ENCODE results near the gene RPN1.

Gene RPN1

DNA sequence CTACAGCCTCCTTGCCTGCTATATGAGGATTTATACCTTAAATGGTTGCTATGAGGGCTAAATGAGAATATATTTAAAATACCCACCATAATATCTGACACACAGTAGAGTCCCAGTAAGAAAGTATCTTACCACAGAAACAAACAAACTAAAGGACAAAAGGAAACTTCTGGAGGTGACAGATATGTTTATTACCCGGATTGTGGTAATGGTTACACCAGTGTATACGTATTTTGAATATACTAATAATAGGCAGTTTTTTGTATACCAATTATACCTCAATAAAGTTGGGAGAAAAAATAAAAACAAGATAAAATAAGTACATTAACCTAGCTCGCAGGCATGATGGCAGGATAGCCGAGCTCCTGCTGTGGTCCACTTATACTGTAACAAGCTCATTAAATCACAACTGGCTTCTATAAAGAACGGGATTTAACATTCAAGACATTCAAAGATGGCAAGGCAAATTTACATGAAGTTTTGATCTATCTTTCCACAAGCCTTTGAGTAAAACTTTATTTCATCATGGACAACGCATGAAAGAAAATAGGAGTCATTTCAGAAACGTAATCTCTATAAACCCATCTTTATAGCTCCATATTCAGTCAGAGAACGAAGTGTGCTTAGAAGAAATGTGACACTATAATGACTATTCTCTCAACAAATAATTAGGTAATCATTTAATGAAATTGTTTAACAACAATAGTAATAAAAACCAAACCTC is 1.5 kb downstream of the RPN1 start:
- DNase-seq (ENCODE audit: low read depth) = no peak

DNA sequence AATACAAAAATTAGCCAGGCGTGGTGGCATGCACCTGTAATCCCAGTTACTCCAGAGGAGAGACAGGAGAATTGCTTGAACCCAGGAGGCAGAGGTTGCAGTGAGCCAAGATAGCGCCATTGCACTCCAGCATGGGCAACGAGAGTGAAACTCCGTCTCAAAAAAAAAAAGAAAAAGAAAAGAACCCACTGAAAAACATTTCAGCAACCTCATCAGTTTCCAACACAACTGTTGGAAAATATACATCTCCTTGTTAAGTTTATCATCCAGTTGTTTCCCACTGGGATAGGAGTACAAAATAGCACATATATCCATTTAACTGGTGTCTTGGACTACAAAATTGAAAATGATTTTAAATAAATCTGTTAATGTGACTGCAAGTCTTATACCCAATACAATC is 2.2 kb downstream of the RPN1 start:
- no peak for DNase-seq (ENCODE audit: low read depth)

DNA sequence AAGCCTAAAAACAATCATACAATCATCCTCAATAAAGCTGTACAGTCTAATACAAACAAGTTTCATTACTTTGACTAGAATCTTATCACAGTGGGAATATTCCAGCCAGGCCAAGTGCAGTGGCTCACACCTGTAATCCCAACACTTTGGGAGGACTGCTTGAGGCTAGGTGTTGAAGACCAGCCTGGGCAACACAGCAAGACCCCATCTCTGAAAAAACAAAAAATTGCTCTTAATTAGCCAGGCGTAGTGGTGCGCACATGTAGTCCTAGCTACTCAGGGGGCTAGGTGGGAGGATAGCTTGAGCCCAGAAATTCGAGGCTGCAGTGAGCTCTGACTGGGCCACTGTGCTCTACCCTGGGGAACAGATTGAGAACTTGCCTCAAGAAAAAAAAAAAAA is 3.3 kb downstream of the RPN1 start:
- no peak for DNase-seq (ENCODE audit: low read depth)

DNA sequence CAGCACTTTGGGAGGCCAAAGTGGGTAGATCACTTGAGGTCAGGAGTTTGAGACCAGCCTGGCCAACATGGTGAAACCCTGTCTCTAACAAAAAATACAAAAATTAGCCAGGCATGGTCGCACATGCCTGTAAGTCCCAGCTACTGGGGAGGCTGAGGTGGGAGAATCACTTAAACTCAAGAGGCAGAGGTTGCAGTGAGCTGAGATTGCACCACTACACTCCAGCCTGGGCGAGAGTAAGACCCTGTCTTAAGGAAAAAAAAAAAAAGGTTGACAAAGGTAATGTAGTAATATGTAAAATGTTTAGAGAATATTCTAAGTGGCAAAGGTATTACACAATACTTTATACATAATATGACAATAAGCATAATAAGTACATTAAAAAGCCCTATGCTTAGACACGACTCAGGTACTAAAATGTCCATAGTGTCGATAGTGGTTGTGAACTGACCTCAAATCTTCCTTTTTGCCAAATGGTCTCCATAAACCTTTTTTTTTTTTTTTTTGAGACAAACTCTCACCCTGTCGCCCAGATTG is 16.5 kb downstream of the RPN1 start:
- no peak for DNase-seq (ENCODE audit: low read depth)

DNA sequence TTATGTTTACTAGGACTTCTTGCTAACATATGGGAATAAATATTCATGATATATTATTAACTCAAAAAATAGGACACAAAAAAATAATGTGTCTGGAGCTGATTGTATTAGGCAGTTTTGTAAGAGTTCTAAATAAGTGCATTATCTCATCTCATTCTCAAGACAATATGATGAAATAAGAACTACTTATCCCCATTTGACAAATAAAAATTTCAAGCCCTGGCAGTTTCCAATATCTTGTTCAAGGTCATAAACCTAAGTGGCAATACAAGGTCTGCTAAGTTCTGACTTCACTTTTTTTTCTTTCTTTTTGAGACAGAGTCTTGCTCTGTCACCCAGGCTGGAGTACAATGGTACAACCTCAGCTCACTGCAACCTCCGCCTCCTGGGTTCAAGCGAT is 18.3 kb downstream of the RPN1 start:
- no peak for DNase-seq (ENCODE audit: low read depth)

DNA sequence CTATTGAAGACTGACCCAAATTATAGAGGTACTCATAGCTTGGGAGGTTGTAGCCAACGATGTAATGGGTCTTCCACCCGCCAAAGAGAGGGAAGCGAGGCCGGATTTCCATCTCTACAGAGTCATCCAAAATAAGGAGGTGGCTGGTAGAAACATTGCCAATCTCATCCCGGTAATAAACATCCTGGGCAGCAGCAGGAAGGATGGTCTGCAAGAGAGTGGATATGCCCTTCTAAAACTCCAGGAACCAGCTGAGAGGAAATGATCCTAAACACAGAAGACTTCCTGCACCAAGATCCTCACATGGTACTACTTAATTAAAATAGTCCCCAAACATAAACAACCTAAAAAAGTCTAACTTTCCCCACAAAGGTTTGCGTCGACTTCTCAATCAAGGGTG is 20.7 kb downstream of the RPN1 start:
- no peak for DNase-seq (ENCODE audit: low read depth)

DNA sequence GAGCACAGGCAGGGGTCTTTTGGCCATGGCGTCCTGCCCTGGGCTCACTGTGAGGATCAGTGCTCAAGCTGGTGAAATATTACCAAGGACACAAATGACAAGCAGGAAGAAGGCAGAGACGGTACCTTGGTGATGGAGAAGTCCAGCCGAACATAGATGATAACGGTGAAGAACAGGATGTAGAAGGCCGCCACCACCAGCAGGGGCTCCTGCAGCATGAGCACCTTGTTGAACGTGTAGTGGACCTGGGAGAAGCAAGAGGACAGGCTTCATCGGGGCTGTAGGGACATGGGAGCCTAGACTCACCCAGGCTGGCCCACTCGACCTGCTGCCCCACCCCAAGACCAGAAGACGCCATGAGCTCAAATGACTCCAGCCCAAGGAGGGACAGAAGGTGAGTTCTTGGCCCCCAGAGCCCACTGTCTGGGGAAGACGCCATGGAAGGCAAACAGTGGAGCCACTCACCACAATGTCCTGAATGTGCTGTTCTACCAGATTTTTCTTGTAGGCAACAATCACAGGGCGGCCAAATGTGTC is 25.1 kb downstream of the RPN1 start:
- no peak for DNase-seq (ENCODE audit: low read depth)

DNA sequence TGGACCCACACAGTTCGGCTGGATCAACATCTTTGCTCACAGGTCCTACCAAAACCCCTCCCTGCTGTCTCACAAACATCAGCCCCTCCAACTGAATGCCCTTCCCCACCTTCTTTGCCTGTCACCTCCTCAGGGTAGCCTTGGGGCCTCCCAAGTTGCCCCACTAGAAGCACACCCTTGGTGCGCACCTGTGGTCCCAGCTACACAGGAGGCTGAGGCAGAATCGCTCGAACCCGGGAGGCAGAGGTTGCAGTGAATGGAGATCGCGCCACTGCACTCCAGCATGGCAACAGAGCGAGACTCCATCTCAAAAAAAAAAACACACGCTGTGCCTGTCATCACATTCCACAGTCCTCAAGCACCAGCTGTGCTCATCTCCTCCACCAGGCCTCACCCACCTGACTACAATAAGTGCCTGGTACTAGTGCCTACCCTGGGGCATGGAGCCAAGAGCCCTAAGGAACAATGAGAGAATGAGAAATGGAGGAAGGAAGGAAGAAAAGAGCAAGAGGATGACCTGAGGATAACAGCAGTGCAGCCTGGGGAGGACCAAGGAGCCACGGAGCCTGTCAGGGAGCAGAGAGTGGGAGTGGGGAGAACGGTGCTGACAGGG is 26.0 kb downstream of the RPN1 start:
- DNase-seq (ENCODE audit: low read depth) = no peak

DNA sequence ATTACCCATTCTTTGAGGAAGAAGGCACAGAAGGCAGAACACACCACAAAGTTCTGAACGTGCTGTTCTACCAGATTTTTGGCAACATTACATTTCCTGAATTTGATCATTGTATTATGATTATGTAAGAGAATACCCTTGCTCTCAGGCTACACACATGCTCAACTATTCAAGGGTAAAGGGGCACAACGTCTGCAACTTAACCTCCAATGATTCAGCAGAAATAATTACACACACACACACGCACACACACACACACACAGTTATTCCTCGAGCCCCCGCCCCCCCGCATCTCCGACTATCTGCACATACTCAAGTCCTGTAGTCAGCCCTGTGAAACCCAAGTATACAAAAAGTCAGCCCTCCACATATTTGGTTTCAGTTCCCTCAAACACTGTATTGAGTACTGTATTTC is 26.8 kb downstream of the RPN1 start:
- DNase-seq (ENCODE audit: low read depth) = peak; percentile 71

DNA sequence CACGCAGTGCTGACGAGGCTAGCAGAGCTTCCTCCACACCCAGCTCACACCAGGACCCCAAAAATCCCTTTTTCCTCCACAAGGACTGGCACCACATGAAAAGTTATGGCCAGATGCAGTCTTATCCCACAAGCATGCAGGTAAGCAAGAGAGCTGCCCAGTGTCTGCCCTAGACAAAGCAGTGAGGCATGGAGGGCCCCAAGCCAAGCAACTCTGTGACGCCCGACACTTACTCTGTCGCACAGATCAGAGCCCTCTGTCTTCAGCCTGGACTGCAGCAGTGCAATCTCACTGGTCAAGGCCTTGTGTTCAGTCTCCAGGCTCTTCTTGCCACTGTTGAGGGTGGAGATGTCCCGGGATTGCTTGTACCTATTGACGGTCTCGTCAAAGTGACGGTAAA is 28.7 kb downstream of the RPN1 start:
- DNase-seq (ENCODE audit: low read depth) = no peak

DNA sequence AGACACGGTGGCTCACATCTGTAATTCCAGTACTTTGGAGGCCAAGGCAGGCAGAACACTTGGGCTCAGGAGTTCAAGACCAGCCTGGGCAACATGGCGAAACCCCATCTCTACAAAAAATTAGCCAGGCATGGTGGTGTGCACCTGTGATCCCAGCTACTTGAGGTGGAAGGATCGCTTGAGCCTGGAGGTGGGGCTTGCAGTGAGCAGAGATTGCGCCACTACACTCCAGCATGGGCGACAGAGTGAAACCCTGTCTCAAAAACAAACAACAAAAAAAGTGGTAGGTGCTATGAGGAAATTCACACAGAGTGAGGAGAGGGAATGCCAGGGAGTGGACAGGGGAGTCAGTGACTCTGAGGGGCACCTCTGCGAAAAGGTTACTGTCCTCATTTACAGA is 29.4 kb downstream of the RPN1 start:
- DNase-seq (ENCODE audit: low read depth) = no peak

DNA sequence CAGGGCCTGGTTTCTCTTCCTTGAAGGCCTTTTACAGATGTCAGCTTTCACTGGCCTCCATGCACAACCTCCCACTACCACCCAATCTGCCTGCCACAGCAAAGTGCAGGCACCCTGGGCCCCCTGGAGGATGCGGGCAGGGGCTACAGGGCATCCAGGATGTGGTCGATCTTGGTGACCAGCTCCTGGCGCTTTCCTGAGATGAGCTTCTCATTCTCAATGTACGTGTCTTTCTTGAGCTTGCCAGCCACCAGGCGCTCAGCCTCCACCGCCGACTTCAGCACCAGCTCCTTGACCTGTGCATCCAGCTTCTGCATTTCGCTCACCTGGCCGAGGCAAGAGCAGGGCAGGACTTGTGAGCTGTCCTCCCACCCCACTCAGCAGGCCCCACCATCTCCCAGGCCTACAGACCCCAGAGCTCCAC is 30.3 kb downstream of the RPN1 start:
- DNase-seq (ENCODE audit: low read depth) = no peak

DNA sequence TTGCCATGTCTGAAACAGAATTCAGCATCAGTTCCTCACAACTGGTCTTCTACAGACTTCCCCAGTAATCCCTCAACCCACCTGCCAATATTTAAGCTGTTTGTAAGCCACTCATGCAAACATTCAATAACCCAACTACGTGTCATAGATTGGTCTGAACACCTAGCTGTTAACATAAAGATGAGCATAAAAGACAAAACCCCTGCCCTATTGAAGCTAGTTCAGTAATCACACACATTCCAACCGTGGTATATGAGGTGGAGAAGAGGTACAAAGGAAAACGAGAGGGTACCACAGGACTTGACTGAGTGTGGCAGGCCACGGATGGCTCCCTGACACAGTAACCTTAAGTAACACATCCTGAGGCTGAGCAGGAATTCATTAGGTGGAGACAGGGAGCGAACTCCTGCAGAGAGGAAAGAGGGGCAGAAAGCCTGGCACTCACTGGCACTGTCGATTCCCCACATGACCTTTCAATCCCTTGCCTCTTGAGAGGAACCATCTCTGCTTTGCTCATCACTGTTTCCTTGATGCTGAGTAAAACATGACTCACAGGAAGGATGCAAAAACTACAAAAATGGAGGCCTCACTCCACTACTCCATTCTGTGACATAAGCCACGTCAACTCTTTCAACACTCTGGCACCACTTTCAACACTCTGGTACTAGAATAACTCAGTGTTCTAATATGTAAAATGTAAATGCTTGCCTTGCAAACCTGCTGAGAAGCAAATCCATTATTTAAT is 31.3 kb downstream of the RPN1 start:
- DNase-seq (ENCODE audit: low read depth) = peak; percentile 73

DNA sequence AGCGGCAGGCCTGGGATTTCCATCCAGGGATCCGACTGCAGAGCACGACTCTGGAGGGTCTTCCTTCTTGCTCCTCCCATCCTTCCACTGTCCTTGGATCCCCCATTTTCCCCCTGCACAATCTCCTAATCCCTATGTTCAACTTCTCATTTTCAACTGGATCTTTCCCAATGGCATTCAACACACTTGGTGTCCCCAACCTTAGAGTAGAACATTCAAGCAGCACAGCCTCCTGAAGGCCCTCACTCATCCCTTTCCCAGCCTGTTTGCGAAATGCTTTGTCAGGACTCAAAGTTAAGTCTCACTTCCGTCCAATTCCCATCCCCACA is 32.3 kb downstream of the RPN1 start:
- DNase-seq (ENCODE audit: low read depth) = no peak

DNA sequence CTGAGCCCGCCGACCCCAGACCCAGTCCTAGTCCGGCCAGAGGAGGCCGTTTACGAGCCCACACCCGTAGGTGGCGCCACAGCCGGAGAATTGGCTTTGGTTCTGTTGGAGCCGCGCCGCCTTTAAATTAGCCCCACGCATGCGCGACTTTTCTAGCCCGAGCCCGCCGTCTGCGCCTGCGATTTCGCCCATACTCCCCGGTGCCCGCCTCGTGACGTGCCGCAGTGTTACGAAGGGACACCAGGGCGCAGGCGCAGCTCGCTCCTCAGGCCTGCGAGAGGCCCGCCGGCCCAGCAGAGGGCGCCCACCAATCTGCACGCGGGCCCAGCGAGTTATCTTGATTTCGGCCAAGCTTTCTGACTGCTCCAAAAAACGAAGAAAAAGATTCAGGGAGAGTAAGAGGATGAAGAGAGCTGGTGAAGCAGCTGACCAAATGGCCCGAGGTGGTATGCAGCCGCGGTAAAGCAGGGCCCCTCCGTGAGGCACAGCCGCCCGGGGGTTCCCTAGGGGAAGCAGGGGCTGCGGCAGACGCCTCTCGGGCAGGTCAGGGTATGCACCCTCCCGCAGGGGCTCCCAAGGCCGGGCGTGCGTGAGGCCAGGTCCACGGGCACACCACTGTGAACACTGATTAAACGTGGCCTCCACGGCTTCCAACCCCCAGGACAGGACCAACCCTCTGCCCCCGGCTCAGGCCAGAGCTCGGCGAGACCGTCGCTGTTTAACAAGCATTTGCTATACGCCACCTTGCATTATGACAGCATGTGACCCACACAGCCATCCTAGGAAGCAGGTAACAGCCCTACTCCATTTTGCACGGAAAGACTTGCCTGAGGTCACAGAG is 32.8 kb downstream of the RPN1 start:
- DNase-seq (ENCODE audit: low read depth) = peak; percentile 68

DNA sequence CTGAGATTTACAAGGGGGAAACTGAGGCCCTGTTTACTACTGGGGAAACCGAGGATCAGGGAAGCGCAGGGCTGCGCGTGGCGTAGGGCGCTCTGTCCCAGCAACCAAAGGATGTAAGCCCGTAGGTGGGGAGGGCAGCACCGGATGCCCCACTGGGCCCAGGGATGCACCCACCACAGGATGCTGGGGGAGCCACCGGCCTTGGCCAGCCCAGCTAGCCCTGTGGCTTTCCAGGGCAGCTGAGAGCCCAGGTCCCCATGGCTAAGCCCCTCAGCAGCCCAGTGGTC is 33.4 kb downstream of the RPN1 start:
- DNase-seq (ENCODE audit: low read depth) = no peak

DNA sequence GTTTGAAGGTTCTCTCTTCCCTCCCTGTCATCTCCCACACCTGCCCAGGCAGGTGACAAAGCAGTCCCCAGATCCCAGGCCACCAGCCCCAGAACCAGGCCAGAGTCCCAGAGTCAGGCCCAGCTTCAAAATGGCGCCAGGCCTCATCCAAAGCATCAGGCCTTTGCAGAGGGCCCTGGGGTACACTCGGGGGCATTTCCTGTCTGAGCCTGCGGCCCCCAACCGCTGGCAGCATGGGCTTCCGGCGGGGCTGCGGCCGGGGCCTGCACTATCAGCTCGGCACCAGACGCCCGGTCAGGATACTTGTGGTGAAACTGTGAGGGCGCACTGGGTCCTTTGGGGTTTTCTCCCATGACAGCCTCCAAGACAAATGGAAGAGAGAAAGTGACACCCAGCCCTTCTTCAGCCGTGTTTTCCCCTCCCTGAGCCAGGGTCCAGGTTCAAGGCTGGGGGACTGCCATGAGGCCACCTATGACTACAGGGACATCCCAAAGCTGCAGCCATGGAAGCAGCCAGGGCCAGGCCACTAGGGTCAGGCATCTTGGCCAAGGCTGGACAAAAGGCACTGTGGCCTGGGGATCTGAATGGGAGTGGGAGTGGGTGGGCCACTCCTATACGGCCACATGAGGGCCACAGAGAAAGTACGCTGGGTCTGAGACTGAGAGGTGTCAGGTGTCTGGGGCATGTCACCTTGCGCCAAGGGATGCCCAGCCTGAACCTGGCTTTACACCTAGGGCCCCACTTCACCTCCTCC is 33.9 kb downstream of the RPN1 start:
- no peak for DNase-seq (ENCODE audit: low read depth)

DNA sequence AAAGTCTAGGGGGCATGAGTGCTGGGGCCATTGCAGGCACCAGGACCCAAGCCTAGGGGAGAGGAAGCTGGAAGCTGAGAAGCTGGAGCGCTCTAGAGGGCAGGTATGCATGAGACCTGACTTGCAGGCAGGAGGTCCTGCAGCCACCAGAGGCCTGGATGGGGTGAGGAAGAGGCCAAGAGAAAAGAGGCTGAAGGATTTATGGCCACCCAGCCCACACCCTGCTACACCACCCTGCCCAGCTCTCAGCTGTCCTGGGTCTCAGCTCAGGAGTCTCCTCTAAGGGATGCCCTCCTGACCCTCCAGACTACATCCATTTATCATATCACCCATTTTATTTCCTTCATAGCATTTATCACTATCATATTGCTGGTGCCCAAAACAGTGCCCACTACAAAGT is 36.5 kb downstream of the RPN1 start:
- DNase-seq (ENCODE audit: low read depth) = no peak

DNA sequence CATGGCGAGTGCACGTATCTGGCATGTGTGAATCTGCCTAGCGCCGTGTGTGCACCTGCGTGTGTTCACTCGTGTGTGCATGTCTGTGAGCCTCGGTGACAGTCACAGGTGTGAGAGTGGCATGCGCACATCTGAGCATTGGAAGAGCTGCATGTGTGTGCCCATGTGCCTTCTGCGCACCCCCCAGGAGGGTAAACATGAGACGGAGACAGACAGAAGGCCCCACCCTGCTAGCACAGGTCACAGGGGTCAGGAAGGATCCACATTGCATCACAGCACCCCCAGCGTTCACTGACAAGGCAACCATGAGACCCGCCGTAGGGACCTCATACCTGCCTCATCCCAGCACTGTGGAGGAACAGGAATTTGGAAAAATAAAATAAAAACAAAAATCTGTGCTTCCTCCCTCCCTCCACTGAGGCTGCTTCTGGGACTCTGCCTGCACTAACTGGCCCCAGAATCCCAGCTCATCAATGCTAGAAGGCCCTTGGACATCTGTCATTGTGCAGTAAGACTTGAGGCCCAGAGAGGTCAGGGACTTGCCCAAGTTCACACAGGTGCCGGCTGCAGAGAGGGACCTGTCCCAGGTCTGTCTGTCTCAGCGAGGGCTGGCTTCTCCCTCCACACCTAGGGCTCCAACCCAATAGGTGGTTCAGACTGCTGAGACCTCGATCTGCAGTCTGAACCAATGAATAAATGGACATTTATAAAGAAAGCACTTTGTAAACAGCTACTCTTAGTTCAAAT is 37.4 kb downstream of the RPN1 start:
- DNase-seq (ENCODE audit: low read depth) = no peak

DNA sequence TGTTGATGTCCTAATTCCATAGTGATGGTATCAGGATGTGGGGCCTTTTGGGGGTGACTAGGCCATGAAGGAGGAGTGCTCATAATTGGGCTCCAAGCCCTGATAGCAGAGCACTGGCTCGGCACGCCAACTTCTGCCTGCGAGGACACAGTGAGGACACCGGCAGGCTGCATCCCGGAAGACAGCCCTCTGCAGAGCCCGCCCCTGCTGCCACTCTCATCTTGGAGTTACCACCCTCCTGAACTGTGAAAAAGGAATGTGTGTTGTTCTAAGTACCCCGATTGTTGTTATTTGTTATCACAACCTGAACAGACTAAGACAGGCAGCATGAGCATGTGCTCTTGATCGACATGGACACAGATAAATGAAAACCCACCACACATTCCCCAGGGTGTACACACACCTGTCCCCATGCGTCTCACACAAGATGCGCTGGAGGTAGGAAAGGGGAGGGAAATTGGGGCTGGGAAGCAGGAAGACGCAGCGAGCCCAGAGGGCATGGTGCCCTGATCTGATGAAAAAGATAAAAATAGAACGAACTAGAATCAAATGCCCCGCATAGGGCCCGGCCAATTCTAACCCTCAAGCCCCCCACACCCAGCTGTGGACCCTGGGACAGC is 40.1 kb downstream of the RPN1 start:
- no peak for DNase-seq (ENCODE audit: low read depth)

Measured in non-pigmented ciliary epithelial cell (primary cell).